Coronary artery (tissue), 2 donors: ENCODE measurements around the gene ZNF578.

Source experiments
- DNase-seq: peaks from one replicate; pipeline ENCODE4 v3.0.0-alpha.2; 2017; ENCODE audit warnings: low spot score
- H3K27ac ChIP-seq, 2 donors: fragments of 200-600 bp; sonication (generic); one replicate each; pipeline ENCODE4 v1.5.1; 2016 to 2019
- H3K4me3 ChIP-seq: fragments of 200-600 bp; sonication (generic); 2 replicates; pipeline ENCODE4 v1.5.1; 2016; ENCODE audit warnings: mild to moderate bottlenecking, moderate library complexity
- TF ChIP-seq, protein P1 (sequence below): fragments of 200-600 bp; sonication (generic); IDR thresholded peaks from one replicate; pipeline ENCODE4 v1.5.1; 2019; ENCODE audit warnings: antibody characterized with exemption

Gene ZNF578

GRCh38 chr19:52453324-52454094 lies at the start of gene ZNF578:
TSS of gene ZNF578 (plus strand) at chr19:52453553. CDS start at chr19:52501846, 48,293 bp downstream.
- TF ChIP-seq, protein P1, sequence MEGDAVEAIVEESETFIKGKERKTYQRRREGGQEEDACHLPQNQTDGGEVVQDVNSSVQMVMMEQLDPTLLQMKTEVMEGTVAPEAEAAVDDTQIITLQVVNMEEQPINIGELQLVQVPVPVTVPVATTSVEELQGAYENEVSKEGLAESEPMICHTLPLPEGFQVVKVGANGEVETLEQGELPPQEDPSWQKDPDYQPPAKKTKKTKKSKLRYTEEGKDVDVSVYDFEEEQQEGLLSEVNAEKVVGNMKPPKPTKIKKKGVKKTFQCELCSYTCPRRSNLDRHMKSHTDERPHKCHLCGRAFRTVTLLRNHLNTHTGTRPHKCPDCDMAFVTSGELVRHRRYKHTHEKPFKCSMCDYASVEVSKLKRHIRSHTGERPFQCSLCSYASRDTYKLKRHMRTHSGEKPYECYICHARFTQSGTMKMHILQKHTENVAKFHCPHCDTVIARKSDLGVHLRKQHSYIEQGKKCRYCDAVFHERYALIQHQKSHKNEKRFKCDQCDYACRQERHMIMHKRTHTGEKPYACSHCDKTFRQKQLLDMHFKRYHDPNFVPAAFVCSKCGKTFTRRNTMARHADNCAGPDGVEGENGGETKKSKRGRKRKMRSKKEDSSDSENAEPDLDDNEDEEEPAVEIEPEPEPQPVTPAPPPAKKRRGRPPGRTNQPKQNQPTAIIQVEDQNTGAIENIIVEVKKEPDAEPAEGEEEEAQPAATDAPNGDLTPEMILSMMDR, result no peak
- DNase-seq, result peak; percentile 76
- Histone ChIP-seq H3K27ac (no peak within 1 kb of the TSS), H3K4me3 (peak within 1 kb of the TSS; percentile 76)

- TF ChIP-seq, protein P1, result no peak
- Histone ChIP-seq H3K4me3 (peak overlapping the region; percentile 30), H3K27ac (no peak overlapping the region)
- DNase-seq, result no peak
Observed at GRCh38 chr19:52410276-52410675, 43.1 kb upstream of the ZNF578 start.

- no peak overlapping the region for H3K27ac ChIP-seq
- DNase-seq, result no peak
- peak overlapping the region; percentile 14 for H3K4me3 ChIP-seq
- TF ChIP-seq, protein P1, result no peak
Observed at GRCh38 chr19:52415711-52416110, 37.6 kb upstream of the ZNF578 start.

GRCh38 chr19:52428937-52429336 lies 24.4 kb upstream of the ZNF578 start, which contains the start of gene ZNF534:
TSS of gene ZNF534 (plus strand) at chr19:52429148. CDS start at chr19:52431475, 2,327 bp downstream.
- Histone ChIP-seq H3K4me3 (no peak within 1 kb of the TSS), H3K27ac (no peak within 1 kb of the TSS)
- no peak for DNase-seq
- TF ChIP-seq, protein P1, result no peak

GRCh38 chr19:52442179-52442578 lies 11.2 kb upstream of the ZNF578 start:
- no peak overlapping the region for H3K27ac ChIP-seq
- TF ChIP-seq, protein P1, result no peak
- no peak overlapping the region for H3K4me3 ChIP-seq
- no peak for DNase-seq

DNA sequence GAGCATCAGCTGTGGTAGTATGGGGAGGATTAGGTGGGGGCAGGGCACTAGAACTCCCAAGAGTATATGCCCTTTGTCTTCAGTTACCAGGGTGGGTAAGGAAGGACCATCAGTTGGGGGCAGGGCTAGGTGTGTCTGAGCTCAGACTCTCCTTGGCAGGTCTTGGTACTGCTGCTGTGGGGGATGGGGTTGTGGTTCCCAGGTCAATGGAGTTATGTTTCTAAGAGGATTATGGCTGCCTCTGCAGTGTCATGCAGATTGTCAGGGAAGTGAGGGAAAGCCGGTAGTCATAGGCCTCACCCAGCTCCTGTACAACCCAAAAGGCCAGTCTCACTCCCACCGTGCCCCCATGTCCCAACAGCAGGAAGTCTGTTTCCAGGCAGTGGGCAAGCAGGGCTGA lies 8.8 kb upstream of the ZNF578 start:
- TF ChIP-seq, protein P1, result no peak
- Histone ChIP-seq H3K4me3 (no peak overlapping the region), H3K27ac (no peak overlapping the region)
- DNase-seq, result no peak

DNA sequence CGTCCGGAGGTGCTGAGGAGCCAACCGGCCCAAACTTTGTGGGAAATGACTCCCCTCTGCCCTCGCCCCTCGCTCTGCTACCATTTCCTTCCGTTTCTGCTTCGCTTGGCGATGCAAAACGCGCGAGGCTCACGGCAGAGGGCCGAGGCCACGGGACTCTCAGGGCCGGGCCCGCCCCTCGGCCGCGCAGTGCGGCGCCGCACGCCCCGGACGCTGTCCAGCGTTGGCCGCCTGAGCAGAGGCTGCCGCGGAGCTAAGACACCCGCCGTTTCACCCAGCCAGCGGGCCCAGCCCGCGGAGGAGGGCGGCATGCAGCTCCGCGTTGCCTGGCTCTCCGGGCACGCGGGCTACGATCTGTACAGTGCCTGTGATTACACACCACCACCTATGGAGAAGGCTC lies 2.1 kb upstream of the ZNF578 start:
- no peak for DNase-seq
- peak overlapping the region; percentile 44 for H3K4me3 ChIP-seq
- H3K27ac ChIP-seq, result no peak overlapping the region
- TF ChIP-seq, protein P1, result no peak
